PFSK-1 (cell line): Measurements from ENCODE around the gene PHF2.

ENCODE experiments used
- POLR2AphosphoS5 ChIP-seq: IDR thresholded peaks from 2 replicates; pipeline ENCODE4 v1.6.1; 2012; ENCODE audit warnings: low read depth, mild to moderate bottlenecking, control low read depth, low read length, moderate library complexity
- REST ChIP-seq, 2 experiments: IDR thresholded peaks; 2 replicates each; pipeline versions ENCODE4 v1.6.1 to v1.8.0; 2011 to 2012; ENCODE audit warnings: low read depth in 2 of 2, low read length in 2 of 2, control low read depth in 1 of 2, inconsistent platforms in 1 of 2, mild to moderate bottlenecking in 1 of 2, moderate library complexity in 1 of 2; ENCODE audit not compliant: insufficient read depth in 1 of 2
- SIN3A ChIP-seq: IDR thresholded peaks from 2 replicates; pipeline ENCODE4 v1.6.1; 2012; ENCODE audit warnings: mild to moderate bottlenecking, low read length, moderate library complexity, borderline replicate concordance; ENCODE audit not compliant: insufficient read depth
- TAF1 ChIP-seq: IDR thresholded peaks from 2 replicates; pipeline ENCODE4 v1.6.1; 2012; ENCODE audit warnings: low read length, control low read depth, borderline replicate concordance; ENCODE audit not compliant: insufficient read depth

GRCh38 chr9:93586290-93587057 lies 10.1 kb downstream of the PHF2 start:
- TF ChIP-seq POLR2AphosphoS5 (no peak), TAF1 (no peak), SIN3A (no peak), REST (IDR thresholded peaks at IDR 0.05; ENCODE audit: insufficient read depth in 1 of 2, low read depth in 2 of 2, low read length in 2 of 2) (no peak)
